IMR-90 (cell line): Measurements from ENCODE around the gene RASL10B. TPM values are rescaled to one million over a fixed set of nuclear protein-coding genes. Genes with fewer than 3 reads are reported as not detected.

Experiments
- ATAC-seq: fragments of 200-7000 bp; cut with Tn5 transposase; 2 replicates; pipeline ENCODE4 v1.9.1; 2020; ENCODE audit warnings: low read depth, mild to moderate bottlenecking, moderate library complexity
- BruUV-seq: library from RNA; stranded (reverse); fragments of 400-500 nt; replicated peaks from 2 replicates; lab custom pipeline; 2021; lab: Mats Ljungman, UMichigan
- CTCF ChIA-PET: fragments of 300-600 bp; formaldehyde crosslinking; extraction: SDS; loops from one replicate; lab custom pipeline; 2021; ENCODE audit warnings: antibody characterized with exemption; lab: Yijun Ruan, JAX
- POLR2A ChIA-PET: fragments of 300-600 bp; sonication (Branson Sonifier 250); formaldehyde crosslinking; loops from one replicate; lab custom pipeline; 2022; ENCODE audit warnings: antibody characterized with exemption; ENCODE audit not compliant: unreplicated experiment; lab: Charles Lee
- DNase-seq: peaks from one replicate; pipeline ENCODE4 v3.0.0; 2013
- H2AFZ ChIP-seq: replicated peaks from 2 replicates; pipeline ENCODE3; 2013; ENCODE audit warnings: low read length, mild to moderate bottlenecking; ENCODE audit not compliant: poor library complexity
- H2AK5ac ChIP-seq: 2 replicates; pipeline ENCODE4 v1.6.1; 2013; ENCODE audit warnings: low read depth, low read length, inconsistent platforms
- H2AK9ac ChIP-seq: replicated peaks from 2 replicates; pipeline ENCODE3; 2013; ENCODE audit warnings: mild to moderate bottlenecking, low read depth, low read length, moderate library complexity; ENCODE audit not compliant: poor library complexity
- H2BK120ac ChIP-seq: 2 replicates; pipeline ENCODE4 v1.6.1; 2013; ENCODE audit warnings: low read depth, low read length, inconsistent platforms
- H2BK15ac ChIP-seq: 3 replicates; pipeline ENCODE4 v1.6.1; 2013; ENCODE audit warnings: low read depth, low read length, inconsistent platforms
- H2BK20ac ChIP-seq: 2 replicates; pipeline ENCODE4 v1.6.1; 2013; ENCODE audit warnings: low read depth, mild to moderate bottlenecking, inconsistent platforms, low read length, moderate library complexity
- H2BK5ac ChIP-seq: 2 replicates; pipeline ENCODE4 v1.6.1; 2013; ENCODE audit warnings: mild to moderate bottlenecking, low read depth, low read length, inconsistent platforms; ENCODE audit not compliant: poor library complexity, severe bottlenecking
- H3K14ac ChIP-seq: replicated peaks from 2 replicates; pipeline ENCODE4 v1.6.1; 2013; ENCODE audit warnings: low read depth, low read length, inconsistent platforms
- H3K18ac ChIP-seq: 2 replicates; pipeline ENCODE4 v1.6.1; 2013; ENCODE audit warnings: low read depth, low read length, control low read depth
- H3K23ac ChIP-seq: 2 replicates; pipeline ENCODE4 v1.6.1; 2013; ENCODE audit warnings: low read depth, low read length, inconsistent platforms
- H3K27ac ChIP-seq: 2 replicates; pipeline ENCODE4 v1.5.1; 2013; ENCODE audit warnings: mild to moderate bottlenecking, control low read depth, low read length; ENCODE audit not compliant: insufficient read depth
- H3K27me3 ChIP-seq: 2 replicates; pipeline ENCODE4 v1.6.1; 2013; ENCODE audit warnings: low read length; ENCODE audit not compliant: control insufficient read depth, insufficient read depth
- H3K36me3 ChIP-seq: 2 replicates; pipeline ENCODE4 v1.6.1; 2013; ENCODE audit warnings: low read length, mixed read lengths; ENCODE audit not compliant: control insufficient read depth, insufficient read depth
- H3K4ac ChIP-seq: 2 replicates; pipeline ENCODE4 v1.6.1; 2013; ENCODE audit warnings: low read depth, low read length, inconsistent platforms
- H3K4me1 ChIP-seq: 2 replicates; pipeline ENCODE4 v1.6.1; 2013; ENCODE audit warnings: low read length, mixed read lengths; ENCODE audit not compliant: control insufficient read depth, insufficient read depth
- H3K4me2 ChIP-seq: 2 replicates; pipeline ENCODE4 v1.6.1; 2013; ENCODE audit warnings: low read depth, mild to moderate bottlenecking, control low read depth, low read length, moderate library complexity
- H3K4me3 ChIP-seq: 2 replicates; pipeline ENCODE4 v1.5.1; 2013; ENCODE audit warnings: low read depth, mild to moderate bottlenecking, control low read depth, low read length, moderate library complexity; ENCODE audit not compliant: insufficient read depth
- H3K56ac ChIP-seq: 2 replicates; pipeline ENCODE4 v1.6.1; 2013; ENCODE audit warnings: low read length, inconsistent platforms; ENCODE audit not compliant: insufficient read depth; ENCODE audit errors: extremely low read depth
- H3K79me1 ChIP-seq, 2 experiments: 2 replicates each; pipeline ENCODE4 v1.6.1; 2013; ENCODE audit warnings: low read length in 2 of 2, inconsistent platforms in 1 of 2, low read depth in 1 of 2
- H3K9ac ChIP-seq: 2 replicates; pipeline ENCODE4 v1.6.1; 2013; ENCODE audit warnings: low read depth, low read length, control low read depth
- H3K9me1 ChIP-seq: 2 replicates; pipeline ENCODE4 v1.6.1; 2013; ENCODE audit warnings: low read length, inconsistent platforms; ENCODE audit not compliant: insufficient read depth
- H3K9me3 ChIP-seq: 2 replicates; pipeline ENCODE4 v1.6.1; 2013; ENCODE audit warnings: low read length; ENCODE audit not compliant: control insufficient read depth, insufficient read depth
- H4K20me1 ChIP-seq: 2 replicates; pipeline ENCODE4 v1.6.1; 2013; ENCODE audit warnings: low read length, inconsistent platforms; ENCODE audit not compliant: insufficient read depth
- H4K5ac ChIP-seq: 2 replicates; pipeline ENCODE4 v1.6.1; 2013; ENCODE audit warnings: mild to moderate bottlenecking, low read depth, low read length, control low read depth
- H4K8ac ChIP-seq, 2 experiments: 2 replicates each; pipeline ENCODE4 v1.6.1; 2013; ENCODE audit warnings: low read depth in 2 of 2, low read length in 2 of 2, control low read depth in 1 of 2, inconsistent platforms in 1 of 2
- H4K91ac ChIP-seq: 2 replicates; pipeline ENCODE4 v1.6.1; 2013; ENCODE audit warnings: low read depth, low read length, inconsistent platforms; ENCODE audit not compliant: insufficient read depth
- BHLHE40 ChIP-seq: fragments of 150-350 bp; IDR thresholded peaks from 2 replicates; pipeline ENCODE4 v1.6.1; 2016; ENCODE audit warnings: mild to moderate bottlenecking, low read depth, low read length
- CEBPB ChIP-seq: IDR thresholded peaks from 2 replicates; pipeline ENCODE4 v1.6.1; 2012; ENCODE audit warnings: low read depth, low read length, improper control_type of control experiment
- CHD1 ChIP-seq: IDR thresholded peaks from 2 replicates; pipeline ENCODE4 v1.6.1; 2012; ENCODE audit warnings: low read depth, low read length, improper control_type of control experiment
- FOS ChIP-seq: fragments of 150-350 bp; IDR thresholded peaks from 2 replicates; pipeline ENCODE4 v1.6.1; 2016; ENCODE audit warnings: low read depth, low read length
- MAFK ChIP-seq: IDR thresholded peaks from 2 replicates; pipeline ENCODE4 v1.6.1; 2012; ENCODE audit warnings: low read depth, low read length, improper control_type of control experiment
- MAZ ChIP-seq: IDR thresholded peaks from 2 replicates; pipeline ENCODE4 v1.6.1; 2012; ENCODE audit warnings: low read depth, mild to moderate bottlenecking, low read length, improper control_type of control experiment, moderate library complexity, borderline replicate concordance
- RAD21 ChIP-seq: IDR thresholded peaks from 2 replicates; pipeline ENCODE4 v1.6.1; 2012; ENCODE audit warnings: low read length, improper control_type of control experiment
- RCOR1 ChIP-seq: IDR thresholded peaks from 2 replicates; pipeline ENCODE4 v1.6.1; 2012; ENCODE audit warnings: mild to moderate bottlenecking, low read length, improper control_type of control experiment; ENCODE audit not compliant: insufficient replicate concordance
- RFX5 ChIP-seq: IDR thresholded peaks from 2 replicates; pipeline ENCODE4 v1.8.0; 2012; ENCODE audit warnings: low read depth, mild to moderate bottlenecking, low read length, moderate library complexity
- SMC3 ChIP-seq: fragments of 150-350 bp; IDR thresholded peaks from 2 replicates; pipeline ENCODE4 v1.6.1; 2016; ENCODE audit warnings: low read depth, mild to moderate bottlenecking, antibody characterized with exemption, low read length, moderate library complexity
- WGBS, 2 experiments: methylation state at CpG; one replicate each; pipeline versions ENCODE4 v1.1.5 to v1.1.7; 2013; ENCODE audit warnings: missing lambda C conversion rate in 2 of 2; ENCODE audit not compliant: insufficient read length in 1 of 2; ENCODE audit errors: extremely low coverage in 2 of 2; 5-methylcytosine and 5-hydroxymethylcytosine counted together
- dilution Hi-C: fragments of 300-500 bp; cut with HindIII; formaldehyde crosslinking; loops from one replicate; pipeline ENCODE4 v1.14.3; 2018; ENCODE audit warnings: low sequenced_read_pairs; ENCODE audit not compliant: unreplicated experiment
- in situ Hi-C: fragments of 300-500 bp; cut with MboI; formaldehyde crosslinking; loops from 3 replicates; pipeline ENCODE4 v1.14.3; 2019; ENCODE audit warnings: low sequenced_read_pairs, inconsistent platforms, mixed read lengths
- intact Hi-C: fragments of 100-400 bp; cut with micrococcal nuclease; formaldehyde crosslinking; loops from 2 replicates; pipeline ENCODE4 v1.10.0; 2022
- polyA plus RNA-seq, 3 experiments: library from polyadenylated mRNA; depleted of rRNA; stranded (reverse); fragments of >200 nt; gene quantifications; 2 replicates each; pipeline ENCODE4 v1.2.3, GENCODE V29; 2012; ENCODE audit warnings: low replicate concordance in 1 of 3
- total RNA-seq: library from RNA; depleted of rRNA; stranded (reverse); fragments of >200 nt; gene quantifications from 2 replicates; pipeline ENCODE4 v1.2.3, GENCODE V29; 2012
- TF ChIP-seq, protein P1 (sequence below): fragments of 150-350 bp; IDR thresholded peaks from 2 replicates; pipeline ENCODE4 v1.6.1; 2016; ENCODE audit warnings: low read depth, mild to moderate bottlenecking, low read length, moderate library complexity, borderline replicate concordance
- TF ChIP-seq, protein P2 (sequence below): fragments of 150-350 bp; IDR thresholded peaks from 2 replicates; pipeline ENCODE4 v1.6.1; 2017; ENCODE audit warnings: mild to moderate bottlenecking, antibody characterized with exemption, low read length, low read depth
- TF ChIP-seq, protein P3 (sequence below): conservative IDR thresholded peaks from 2 replicates; pipeline ENCODE4 v1.5.1; 2012; ENCODE audit warnings: mild to moderate bottlenecking, low read depth, low read length, improper control_type of control experiment

RASL10B gene
- total and polyA plus RNA-seq, 2 of the 4 experiments (the other 2 are of a cell fraction), result 4.1 to 4.7 TPM

DNA sequence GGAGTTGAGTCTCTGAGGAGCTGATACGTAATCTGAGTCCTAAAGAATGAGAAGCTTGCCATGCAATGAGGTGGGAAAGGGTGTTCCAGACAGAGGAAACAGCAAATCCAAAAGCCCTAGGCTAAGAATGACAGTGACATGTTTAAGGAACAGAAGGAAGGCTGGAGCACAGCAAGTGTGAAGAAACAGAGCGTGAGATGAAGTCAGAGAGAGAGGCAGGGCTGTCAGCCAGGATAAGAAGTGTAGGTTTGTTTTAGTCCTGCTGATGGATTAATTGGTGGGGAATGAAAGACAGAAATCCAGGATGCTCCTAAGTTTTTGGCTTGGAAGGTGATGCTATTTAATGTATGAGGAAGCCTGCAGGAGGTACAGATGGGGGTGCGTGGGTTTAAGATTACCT, 49.5 kb downstream of the RASL10B start:
- Histone ChIP-seq H3K23ac (peak overlapping the region; percentile 48; the same call in 1 of the 2 replicates), H3K9ac (no peak overlapping the region), H4K20me1 (no peaks in the 10 kb centered on the region), H3K4me2 (no peak overlapping the region), H2AFZ (no peak overlapping the region), H2BK15ac (no peak overlapping the region), H3K4me3 (no peak overlapping the region), H4K5ac (no peak overlapping the region), H2AK5ac (peak overlapping the region; percentile 44; the same call in 1 of the 2 replicates), H2BK20ac (peak overlapping the region; percentile 11; the same call in 1 of the 2 replicates), H4K91ac (no peak overlapping the region), H2AK9ac (no peak overlapping the region), H3K14ac (peak overlapping the region; percentile 68; the same call in 1 of the 2 replicates), H3K18ac (no peak overlapping the region), H3K4me1 (peaks cover 22% of the 10 kb centered on the region), H3K4ac (0 out of 2 replicates have a peak overlapping the region, but pooled peaks have one; percentile 31), H3K27me3 (peaks cover 24% of the 10 kb centered on the region), H3K27ac (no peak overlapping the region), H2BK120ac (peak overlapping the region; percentile 26; the same call in 1 of the 2 replicates), H4K8ac (no peak overlapping the region), H3K79me1 (no peaks in the 10 kb centered on the region), H3K36me3 (no peaks in the 10 kb centered on the region), H3K9me3 (no peaks in the 10 kb centered on the region), H3K56ac (no peak overlapping the region), H2BK5ac (no peak overlapping the region), H3K9me1 (peaks cover 16% of the 10 kb centered on the region)
- 56% methylated on average over 2 of the region's 3 CpGs; no CpG with 5 or more reads in 1 of the 2 experiments for WGBS, 2 experiments
- no peak for TF ChIP-seq CHD1
- TF ChIP-seq MAZ, result no peak
- no peak for TF ChIP-seq RAD21
- TF ChIP-seq, protein P1, sequence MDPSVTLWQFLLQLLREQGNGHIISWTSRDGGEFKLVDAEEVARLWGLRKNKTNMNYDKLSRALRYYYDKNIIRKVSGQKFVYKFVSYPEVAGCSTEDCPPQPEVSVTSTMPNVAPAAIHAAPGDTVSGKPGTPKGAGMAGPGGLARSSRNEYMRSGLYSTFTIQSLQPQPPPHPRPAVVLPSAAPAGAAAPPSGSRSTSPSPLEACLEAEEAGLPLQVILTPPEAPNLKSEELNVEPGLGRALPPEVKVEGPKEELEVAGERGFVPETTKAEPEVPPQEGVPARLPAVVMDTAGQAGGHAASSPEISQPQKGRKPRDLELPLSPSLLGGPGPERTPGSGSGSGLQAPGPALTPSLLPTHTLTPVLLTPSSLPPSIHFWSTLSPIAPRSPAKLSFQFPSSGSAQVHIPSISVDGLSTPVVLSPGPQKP, result no peak
- no peak for TF ChIP-seq RFX5
- no peak for TF ChIP-seq SMC3
- no peak for TF ChIP-seq CEBPB
- TF ChIP-seq BHLHE40, result no peak
- TF ChIP-seq, protein P2, sequence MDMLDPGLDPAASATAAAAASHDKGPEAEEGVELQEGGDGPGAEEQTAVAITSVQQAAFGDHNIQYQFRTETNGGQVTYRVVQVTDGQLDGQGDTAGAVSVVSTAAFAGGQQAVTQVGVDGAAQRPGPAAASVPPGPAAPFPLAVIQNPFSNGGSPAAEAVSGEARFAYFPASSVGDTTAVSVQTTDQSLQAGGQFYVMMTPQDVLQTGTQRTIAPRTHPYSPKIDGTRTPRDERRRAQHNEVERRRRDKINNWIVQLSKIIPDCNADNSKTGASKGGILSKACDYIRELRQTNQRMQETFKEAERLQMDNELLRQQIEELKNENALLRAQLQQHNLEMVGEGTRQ, result no peak
- no peak for TF ChIP-seq MAFK
- TF ChIP-seq, protein P3, sequence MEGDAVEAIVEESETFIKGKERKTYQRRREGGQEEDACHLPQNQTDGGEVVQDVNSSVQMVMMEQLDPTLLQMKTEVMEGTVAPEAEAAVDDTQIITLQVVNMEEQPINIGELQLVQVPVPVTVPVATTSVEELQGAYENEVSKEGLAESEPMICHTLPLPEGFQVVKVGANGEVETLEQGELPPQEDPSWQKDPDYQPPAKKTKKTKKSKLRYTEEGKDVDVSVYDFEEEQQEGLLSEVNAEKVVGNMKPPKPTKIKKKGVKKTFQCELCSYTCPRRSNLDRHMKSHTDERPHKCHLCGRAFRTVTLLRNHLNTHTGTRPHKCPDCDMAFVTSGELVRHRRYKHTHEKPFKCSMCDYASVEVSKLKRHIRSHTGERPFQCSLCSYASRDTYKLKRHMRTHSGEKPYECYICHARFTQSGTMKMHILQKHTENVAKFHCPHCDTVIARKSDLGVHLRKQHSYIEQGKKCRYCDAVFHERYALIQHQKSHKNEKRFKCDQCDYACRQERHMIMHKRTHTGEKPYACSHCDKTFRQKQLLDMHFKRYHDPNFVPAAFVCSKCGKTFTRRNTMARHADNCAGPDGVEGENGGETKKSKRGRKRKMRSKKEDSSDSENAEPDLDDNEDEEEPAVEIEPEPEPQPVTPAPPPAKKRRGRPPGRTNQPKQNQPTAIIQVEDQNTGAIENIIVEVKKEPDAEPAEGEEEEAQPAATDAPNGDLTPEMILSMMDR, result no peak
- TF ChIP-seq FOS, result no peak
- no peak for TF ChIP-seq RCOR1
- in situ Hi-C loops, result no loop called here
- ChIA-PET CTCF (interaction anchor here (2.0 kb wide), 1 partner anchor 17 kb away, joined by 14 read pairs; no protein-coding TSS in a partner anchor), POLR2A (interaction anchor here (0.5 to 0.6 kb wide), 2 partner anchors 33 to 262 kb away, joined by 4 to 5 read pairs; no protein-coding TSS in a partner anchor)
- intact Hi-C loops, result no loop called here
- no TSS peak for BruUV-seq
- dilution Hi-C loops, result no loop called here
- ATAC-seq (no peak), DNase-seq (no peak)
